Testis (tissue), 2 donors: Measurements from ENCODE around the gene CNGA3.

Experiments
- CTCF ChIP-seq, 3 experiments: fragments of 450-650 bp in 2 of 3; fragments of 200-600 bp in 1 of 3; sonication (generic) in 1 of 3; IDR thresholded peaks; one replicate each; pipeline ENCODE4 v1.5.1; 2016 to 2019; ENCODE audit warnings: antibody characterized with exemption in 3 of 3, mild to moderate bottlenecking in 2 of 3, moderate library complexity in 1 of 3
- POLR2A ChIP-seq: fragments of 450-650 bp; IDR thresholded peaks from one replicate; pipeline ENCODE4 v1.6.1; 2017; ENCODE audit warnings: antibody characterized with exemption, mild to moderate bottlenecking, moderate library complexity

- TF ChIP-seq CTCF (IDR thresholded peaks at IDR 0.05) (no peak), POLR2A (no peak)
Observed at GRCh38 chr2:98367721-98368120, 21.5 kb downstream of the CNGA3 start.
